BJ (cell line): ENCODE data around the gene IL1RL1. TPM values are rescaled to one million over a fixed set of nuclear protein-coding genes. Genes with fewer than 3 reads are reported as not detected.
A peak's percentile ranks its signal among the peaks of the same experiment; 100 is the strongest.

Experiments used
- CTCF ChIA-PET: fragments of 350-600 bp; formaldehyde crosslinking; extraction: SDS; loops from one replicate; lab custom pipeline; 2021; ENCODE audit warnings: antibody characterized with exemption, inconsistent platforms; lab: Yijun Ruan, JAX
- POLR2A ChIA-PET: fragments of 300-600 bp; sonication (Branson Sonifier 250); formaldehyde crosslinking; extraction: SDS; loops from one replicate; lab custom pipeline; 2021; ENCODE audit warnings: antibody characterized with exemption; lab: Charles Lee
- DNase-seq: peaks from one replicate; pipeline ENCODE4 v3.0.0-alpha.2; 2011; ENCODE audit warnings: low read depth
- H3K27me3 ChIP-seq: 2 replicates; pipeline ENCODE4 v1.6.0; 2011; ENCODE audit warnings: low read length; ENCODE audit not compliant: control insufficient read depth, insufficient read depth
- H3K36me3 ChIP-seq: 2 replicates; pipeline ENCODE4 v1.5.1; 2011; ENCODE audit warnings: low read length; ENCODE audit not compliant: control insufficient read depth, insufficient read depth
- H3K4me3 ChIP-seq: 2 replicates; pipeline ENCODE4 v1.5.1; 2011; ENCODE audit warnings: low read depth, mild to moderate bottlenecking, control low read depth, low read length
- polyA plus RNA-seq: library from polyadenylated mRNA; depleted of rRNA; stranded (reverse); fragments of >200 nt; gene quantifications from 2 replicates; pipeline ENCODE4 v1.2.3, GENCODE V29; 2011
- TF ChIP-seq, protein P1 (sequence below): IDR thresholded peaks from 2 replicates; pipeline ENCODE4 v1.5.1; 2011; ENCODE audit warnings: low read depth, mild to moderate bottlenecking, control low read depth, inconsistent platforms, low read length, moderate library complexity; ENCODE audit not compliant: insufficient read depth

The IL1RL1 gene
- polyA plus RNA-seq, 1 experiment = not detected

DNA sequence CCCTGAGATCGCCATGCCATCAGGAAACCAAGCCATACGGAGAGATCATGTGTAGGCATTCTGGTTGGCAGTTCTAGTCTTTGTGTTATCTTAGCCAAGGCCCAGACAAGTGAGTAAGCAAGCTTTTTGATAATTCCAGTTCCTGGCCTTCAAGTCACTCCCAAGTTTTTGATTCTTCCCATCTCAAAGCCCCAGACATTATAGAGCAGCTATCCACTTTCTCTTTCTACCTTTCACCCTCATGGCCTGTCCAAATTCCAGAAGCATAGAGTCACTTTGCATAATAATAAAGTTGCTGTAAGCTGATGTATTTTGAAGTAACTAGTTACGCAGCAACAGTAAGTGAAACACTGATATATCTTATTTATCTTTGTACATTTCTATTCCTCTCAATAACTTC, 26.8 kb upstream of the IL1RL1 start:
- ChIA-PET POLR2A (no interaction called here), CTCF (interaction anchor here (1.2 to 1.4 kb wide), 2 partner anchors 10 to 72 kb away, joined by 3 read pairs; no protein-coding TSS in a partner anchor)
- H3K4me3 ChIP-seq = no peak overlapping the region
- DNase-seq = no peak
- H3K27me3 ChIP-seq = peaks cover 2% of the 10 kb centered on the region; the same call in 1 of the 2 replicates
- TF ChIP-seq, protein P1, sequence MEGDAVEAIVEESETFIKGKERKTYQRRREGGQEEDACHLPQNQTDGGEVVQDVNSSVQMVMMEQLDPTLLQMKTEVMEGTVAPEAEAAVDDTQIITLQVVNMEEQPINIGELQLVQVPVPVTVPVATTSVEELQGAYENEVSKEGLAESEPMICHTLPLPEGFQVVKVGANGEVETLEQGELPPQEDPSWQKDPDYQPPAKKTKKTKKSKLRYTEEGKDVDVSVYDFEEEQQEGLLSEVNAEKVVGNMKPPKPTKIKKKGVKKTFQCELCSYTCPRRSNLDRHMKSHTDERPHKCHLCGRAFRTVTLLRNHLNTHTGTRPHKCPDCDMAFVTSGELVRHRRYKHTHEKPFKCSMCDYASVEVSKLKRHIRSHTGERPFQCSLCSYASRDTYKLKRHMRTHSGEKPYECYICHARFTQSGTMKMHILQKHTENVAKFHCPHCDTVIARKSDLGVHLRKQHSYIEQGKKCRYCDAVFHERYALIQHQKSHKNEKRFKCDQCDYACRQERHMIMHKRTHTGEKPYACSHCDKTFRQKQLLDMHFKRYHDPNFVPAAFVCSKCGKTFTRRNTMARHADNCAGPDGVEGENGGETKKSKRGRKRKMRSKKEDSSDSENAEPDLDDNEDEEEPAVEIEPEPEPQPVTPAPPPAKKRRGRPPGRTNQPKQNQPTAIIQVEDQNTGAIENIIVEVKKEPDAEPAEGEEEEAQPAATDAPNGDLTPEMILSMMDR = no peak
- no peaks in the 10 kb centered on the region for H3K36me3 ChIP-seq

DNA sequence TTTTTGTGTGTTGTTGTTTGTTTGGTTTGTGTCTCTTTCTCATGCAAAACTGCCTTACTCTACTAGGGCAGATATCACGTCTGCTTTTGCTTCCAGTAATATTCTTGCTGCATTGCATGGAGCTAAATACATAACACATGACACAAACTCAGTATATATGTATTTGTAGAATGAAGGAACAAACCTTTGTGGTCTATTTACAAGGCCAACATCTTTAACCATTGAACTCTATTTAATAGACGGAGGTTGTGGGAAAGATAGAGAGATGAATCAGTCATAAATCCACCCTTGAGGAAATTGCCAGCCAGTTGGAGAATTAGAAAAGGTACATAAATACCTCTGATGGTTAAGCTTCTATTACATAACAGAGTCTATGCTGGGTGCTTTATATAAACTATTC, 26.0 kb upstream of the IL1RL1 start:
- Histone ChIP-seq H3K4me3 (no peak overlapping the region), H3K36me3 (no peaks in the 10 kb centered on the region), H3K27me3 (peaks cover 2% of the 10 kb centered on the region; the same call in 1 of the 2 replicates)
- TF ChIP-seq, protein P1 = no peak
- DNase-seq = peak; percentile 15
- CTCF ChIA-PET = interaction anchor here (1.0 kb wide), 1 partner anchor 44 kb away, joined by 4 read pairs; no protein-coding TSS in a partner anchor
- POLR2A ChIA-PET = no interaction called here

- peaks cover under 1% of the 10 kb centered on the region; the same call in 1 of the 2 replicates for H3K27me3 ChIP-seq
- CTCF ChIA-PET = interaction anchor here (1.0 to 1.4 kb wide), 2 partner anchors 26 to 45 kb away, joined by 4 read pairs; no protein-coding TSS in a partner anchor
- TF ChIP-seq, protein P1 = no peak
- H3K4me3 ChIP-seq = no peak overlapping the region
- DNase-seq = no peak
- POLR2A ChIA-PET = no interaction called here
- H3K36me3 ChIP-seq = no peaks in the 10 kb centered on the region
Observed at GRCh38 chr2:102286041-102286440, 25.3 kb upstream of the IL1RL1 start.

DNA sequence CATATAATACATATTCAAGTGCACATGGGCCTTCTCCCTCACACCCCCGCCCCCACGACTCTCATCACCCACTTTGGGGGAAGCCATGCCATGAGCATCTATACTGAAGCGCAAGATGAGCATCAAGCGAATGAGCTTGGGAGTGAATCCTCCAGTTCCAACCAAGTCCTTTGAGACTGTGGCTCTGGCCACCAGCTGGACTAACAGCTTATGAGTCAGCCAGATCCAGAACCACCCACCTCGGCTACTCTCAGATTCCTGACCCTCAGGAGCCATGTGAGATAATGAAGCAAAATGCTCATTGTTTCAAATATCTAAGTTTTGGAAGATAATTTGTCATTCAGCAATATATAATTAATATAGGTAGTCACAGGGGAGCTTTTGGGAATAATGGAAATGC, 22.2 kb upstream of the IL1RL1 start:
- Histone ChIP-seq H3K36me3 (no peaks in the 10 kb centered on the region), H3K27me3 (peaks cover 2% of the 10 kb centered on the region; the same call in 1 of the 2 replicates), H3K4me3 (no peak overlapping the region)
- TF ChIP-seq, protein P1 = no peak
- ChIA-PET POLR2A (no interaction called here), CTCF (interaction anchor here (0.7 kb wide), 1 partner anchor 40 kb away, joined by 3 read pairs; no protein-coding TSS in a partner anchor)
- DNase-seq = no peak

GRCh38 chr2:102290594-102290993, 20.8 kb upstream of the IL1RL1 start:
- Histone ChIP-seq H3K4me3 (no peak overlapping the region), H3K36me3 (no peaks in the 10 kb centered on the region), H3K27me3 (peaks cover 2% of the 10 kb centered on the region; the same call in 1 of the 2 replicates)
- POLR2A ChIA-PET = no interaction called here
- no peak for DNase-seq
- TF ChIP-seq, protein P1 = no peak
- CTCF ChIA-PET = interaction anchor here (0.6 kb wide), 1 partner anchor 72 kb away, joined by 3 read pairs; no protein-coding TSS in a partner anchor
